Activated naive CD8-positive, alpha-beta T cell treated with anti-CD3 and anti-CD28 coated beads for 36 hours (primary cell): ENCODE measurements around the gene POPDC2. TPM values are rescaled to one million over a fixed set of nuclear protein-coding genes. Genes with fewer than 3 reads are reported as not detected.
"Not testable (repeated sequence)": the region's sequence is repeated elsewhere in the genome, so short reads cannot be mapped to it uniquely, and the experiment has no call there.

Experiments
- DNase-seq: peaks from one replicate; pipeline ENCODE4 v3.0.0; 2021
- H3K27ac Mint-ChIP-seq: one replicate; pipeline ENCODE4 v1.8.0; 2022; ENCODE audit warnings: mild to moderate bottlenecking, moderate library complexity, mixed read lengths
- H3K27me3 Mint-ChIP-seq: one replicate; pipeline ENCODE4 v1.8.0; 2022; ENCODE audit warnings: mild to moderate bottlenecking, mixed read lengths
- H3K36me3 Mint-ChIP-seq: one replicate; pipeline ENCODE4 v1.8.0; 2021; ENCODE audit warnings: mild to moderate bottlenecking, mixed read lengths
- H3K4me1 Mint-ChIP-seq: one replicate; pipeline ENCODE4 v1.8.0; 2021; ENCODE audit warnings: mixed read lengths
- H3K4me3 Mint-ChIP-seq: one replicate; pipeline ENCODE4 v1.8.0; 2022; ENCODE audit warnings: mild to moderate bottlenecking, moderate library complexity, mixed read lengths
- H3K9me3 Mint-ChIP-seq: one replicate; pipeline ENCODE4 v1.8.0; 2022; ENCODE audit warnings: mixed read lengths
- total RNA-seq, 2 experiments: library from RNA; stranded (reverse); gene quantifications; one replicate each; pipeline ENCODE4 v1.2.3, GENCODE V29; 2021

Gene POPDC2, protein sequence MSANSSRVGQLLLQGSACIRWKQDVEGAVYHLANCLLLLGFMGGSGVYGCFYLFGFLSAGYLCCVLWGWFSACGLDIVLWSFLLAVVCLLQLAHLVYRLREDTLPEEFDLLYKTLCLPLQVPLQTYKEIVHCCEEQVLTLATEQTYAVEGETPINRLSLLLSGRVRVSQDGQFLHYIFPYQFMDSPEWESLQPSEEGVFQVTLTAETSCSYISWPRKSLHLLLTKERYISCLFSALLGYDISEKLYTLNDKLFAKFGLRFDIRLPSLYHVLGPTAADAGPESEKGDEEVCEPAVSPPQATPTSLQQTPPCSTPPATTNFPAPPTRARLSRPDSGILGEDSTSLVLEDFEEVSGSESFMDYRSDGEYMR
- total RNA-seq, result 1 to 10 TPM; 1.6 to 2.0 TPM

GRCh38 chr3:119660474-119661440 lies at the start of gene POPDC2:
TSS of gene POPDC2 (minus strand) at chr3:119660589. CDS start at chr3:119660423, 166 bp downstream.
- Mint-ChIP-seq H3K9me3 (no peaks in the 10 kb centered on the region), H3K4me1 (peaks cover 7% of the 10 kb centered on the region), H3K27me3 (no peaks in the 10 kb centered on the region), H3K4me3 (no peak within 1 kb of the TSS), H3K36me3 (peaks cover 5% of the 10 kb centered on the region), H3K27ac (no peak within 1 kb of the TSS)
- no peak for DNase-seq

DNA sequence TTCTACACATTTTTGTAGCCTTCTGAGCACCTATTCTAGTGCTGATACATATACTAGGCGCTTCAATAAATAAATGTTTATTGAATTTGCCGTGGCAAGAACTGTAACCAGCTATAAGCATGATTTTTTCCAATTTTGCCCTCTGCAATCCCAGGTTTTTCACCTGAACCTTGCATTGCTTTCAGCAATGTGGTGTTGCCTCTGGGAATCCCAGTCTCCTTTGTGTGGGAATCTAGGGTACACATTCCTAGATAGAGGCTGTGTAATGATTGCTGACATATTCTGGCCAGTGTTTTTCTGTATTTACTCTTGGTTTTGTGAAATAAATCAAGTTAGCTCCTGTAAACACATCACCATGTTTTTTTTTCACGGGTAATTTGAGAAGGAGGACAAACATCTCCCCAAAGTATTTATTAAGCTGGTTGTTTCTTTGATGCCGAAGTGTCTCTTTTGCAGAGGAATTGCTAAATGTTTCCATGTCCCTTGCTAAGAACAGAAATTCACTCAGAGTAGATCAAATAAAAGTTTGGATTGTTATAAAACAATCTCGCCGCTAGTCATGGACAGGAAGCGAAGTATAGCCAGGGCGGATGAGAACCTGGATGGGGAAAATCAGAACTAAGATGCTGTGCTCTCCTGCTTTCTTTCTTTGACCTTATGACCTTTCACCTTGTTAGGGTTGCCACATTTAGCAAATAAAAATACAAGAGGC lies 43.6 kb upstream of the POPDC2 start:
- H3K36me3 Mint-ChIP-seq, result peaks cover 13% of the 10 kb centered on the region
- H3K4me3 Mint-ChIP-seq, result peak overlapping the region; percentile 74
- H3K9me3 Mint-ChIP-seq, result peaks cover 12% of the 10 kb centered on the region
- no peak overlapping the region for H3K27ac Mint-ChIP-seq
- no peak for DNase-seq
- peaks cover 9% of the 10 kb centered on the region for H3K27me3 Mint-ChIP-seq
- H3K4me1 Mint-ChIP-seq, result peaks cover 34% of the 10 kb centered on the region

GRCh38 chr3:119702530-119703527 lies 42.4 kb upstream of the POPDC2 start, which contains the start of gene CFAP91:
TSS of gene CFAP91 (plus strand) at chr3:119703022. CDS start at chr3:119703099, 77 bp downstream.
- peaks cover 34% of the 10 kb centered on the region for H3K4me1 Mint-ChIP-seq
- H3K27ac Mint-ChIP-seq, result peak within 1 kb of the TSS; percentile 16
- H3K4me3 Mint-ChIP-seq, result peak within 1 kb of the TSS; percentile 74
- peak; percentile 84 for DNase-seq
- peaks cover 13% of the 10 kb centered on the region for H3K36me3 Mint-ChIP-seq
- H3K27me3 Mint-ChIP-seq, result peaks cover 9% of the 10 kb centered on the region
- H3K9me3 Mint-ChIP-seq, result peaks cover 12% of the 10 kb centered on the region

- peaks cover 12% of the 10 kb centered on the region for H3K9me3 Mint-ChIP-seq
- no peak for DNase-seq
- H3K27me3 Mint-ChIP-seq, result peaks cover 9% of the 10 kb centered on the region
- peak overlapping the region; percentile 95 for H3K27ac Mint-ChIP-seq
- peaks cover 13% of the 10 kb centered on the region for H3K36me3 Mint-ChIP-seq
- peaks cover 34% of the 10 kb centered on the region for H3K4me1 Mint-ChIP-seq
- H3K4me3 Mint-ChIP-seq, result peak overlapping the region; percentile 22
Measured at GRCh38 chr3:119700920-119701734, 40.7 kb upstream of the POPDC2 start.

DNA sequence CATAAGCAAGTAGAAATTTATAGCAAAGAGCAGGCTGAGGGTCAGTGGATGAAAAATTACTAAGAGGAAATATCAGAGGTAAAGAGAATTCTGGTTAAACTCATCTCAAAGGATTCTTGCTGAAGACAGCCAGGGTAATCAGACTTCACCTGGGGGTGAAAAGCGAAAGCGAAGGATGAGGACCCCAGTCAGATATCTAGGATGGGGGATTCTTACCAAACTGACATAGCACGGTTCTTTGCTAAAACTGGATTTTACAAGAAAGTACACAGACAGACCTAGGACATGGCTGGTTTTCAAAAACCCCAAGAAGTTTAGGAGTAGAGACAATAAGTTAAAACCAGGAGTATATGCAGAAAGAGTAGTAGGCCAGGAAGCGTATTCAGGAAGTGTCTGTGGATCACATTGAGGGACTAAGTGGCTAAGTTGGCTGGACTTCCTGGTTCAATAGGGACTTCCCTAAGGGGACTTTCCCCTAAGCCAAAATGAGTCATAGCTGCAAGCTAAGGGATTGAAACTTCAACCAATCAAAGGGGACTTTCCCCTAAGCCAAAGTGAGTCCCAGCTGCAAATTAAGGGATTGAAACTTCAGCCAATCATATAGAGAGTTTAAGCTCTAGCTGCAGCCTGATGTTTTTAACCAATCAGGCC lies 40.0 kb upstream of the POPDC2 start:
- Mint-ChIP-seq H3K9me3 (peaks cover 12% of the 10 kb centered on the region), H3K27me3 (peaks cover 9% of the 10 kb centered on the region), H3K27ac (peak overlapping the region; percentile 95), H3K4me1 (peaks cover 34% of the 10 kb centered on the region), H3K36me3 (peaks cover 13% of the 10 kb centered on the region), H3K4me3 (peak overlapping the region; percentile 22)
- DNase-seq, result peak; percentile 36

GRCh38 chr3:119697394-119697793 lies 37.0 kb upstream of the POPDC2 start:
- Mint-ChIP-seq H3K36me3 (peaks cover 11% of the 10 kb centered on the region), H3K4me3 (no peak overlapping the region), H3K4me1 (peaks cover 28% of the 10 kb centered on the region), H3K9me3 (peaks cover 12% of the 10 kb centered on the region), H3K27me3 (no peaks in the 10 kb centered on the region), H3K27ac (no peak overlapping the region)
- no peak for DNase-seq

DNA sequence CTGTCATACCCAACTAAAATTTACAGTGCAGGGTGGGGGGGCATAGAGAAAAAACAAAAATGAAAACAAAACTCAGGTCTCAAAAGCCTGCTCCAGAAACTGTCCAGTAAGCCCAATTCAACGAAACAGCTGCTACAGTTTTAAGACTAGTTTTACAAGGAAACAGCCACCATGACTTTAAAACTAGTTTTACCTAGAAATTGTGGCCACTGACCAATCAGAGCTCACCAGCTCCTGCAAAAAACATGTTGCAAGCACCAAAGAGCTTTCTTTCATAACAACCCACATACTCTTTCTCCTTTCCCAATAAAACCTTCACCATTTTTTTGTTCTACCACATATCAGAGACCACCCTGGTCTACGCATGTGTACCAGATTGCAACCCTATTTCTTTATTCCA lies 35.1 kb upstream of the POPDC2 start:
- Mint-ChIP-seq H3K27ac (no peak overlapping the region), H3K9me3 (peaks cover 5% of the 10 kb centered on the region), H3K27me3 (peaks cover 6% of the 10 kb centered on the region), H3K4me1 (peaks cover 11% of the 10 kb centered on the region), H3K36me3 (peaks cover 3% of the 10 kb centered on the region), H3K4me3 (no peak overlapping the region)
- DNase-seq, result no peak

- Mint-ChIP-seq H3K4me1 (no peaks in the 10 kb centered on the region), H3K27ac (no peak overlapping the region), H3K36me3 (no peaks in the 10 kb centered on the region), H3K27me3 (peaks cover 12% of the 10 kb centered on the region), H3K4me3 (no peak overlapping the region), H3K9me3 (peaks cover 5% of the 10 kb centered on the region)
- no peak for DNase-seq
Measured at GRCh38 chr3:119690043-119690656, 29.8 kb upstream of the POPDC2 start.

DNA sequence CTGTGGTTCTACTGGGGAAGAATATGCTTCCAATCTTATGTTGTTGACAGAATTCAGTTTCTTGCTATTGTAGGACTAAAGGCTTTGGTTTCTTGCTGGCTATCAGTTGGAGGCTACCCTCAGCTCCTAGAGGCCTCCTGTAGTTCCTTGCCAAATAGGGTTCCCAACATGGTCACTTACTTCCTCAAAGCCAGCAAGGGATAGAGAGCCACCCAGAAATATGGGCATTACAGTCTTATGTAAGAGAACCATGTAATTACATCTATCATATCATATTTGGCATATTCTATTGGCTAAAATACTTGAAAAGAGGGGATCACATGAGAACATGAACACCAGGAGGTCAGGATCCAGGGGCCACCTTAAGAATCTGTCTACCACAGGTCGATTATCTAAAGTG lies 23.0 kb upstream of the POPDC2 start:
- Mint-ChIP-seq H3K9me3 (peaks cover 5% of the 10 kb centered on the region), H3K36me3 (no peaks in the 10 kb centered on the region), H3K27ac (no peak overlapping the region), H3K4me1 (no peaks in the 10 kb centered on the region), H3K27me3 (peaks cover 5% of the 10 kb centered on the region), H3K4me3 (no peak overlapping the region)
- DNase-seq, result no peak

DNA sequence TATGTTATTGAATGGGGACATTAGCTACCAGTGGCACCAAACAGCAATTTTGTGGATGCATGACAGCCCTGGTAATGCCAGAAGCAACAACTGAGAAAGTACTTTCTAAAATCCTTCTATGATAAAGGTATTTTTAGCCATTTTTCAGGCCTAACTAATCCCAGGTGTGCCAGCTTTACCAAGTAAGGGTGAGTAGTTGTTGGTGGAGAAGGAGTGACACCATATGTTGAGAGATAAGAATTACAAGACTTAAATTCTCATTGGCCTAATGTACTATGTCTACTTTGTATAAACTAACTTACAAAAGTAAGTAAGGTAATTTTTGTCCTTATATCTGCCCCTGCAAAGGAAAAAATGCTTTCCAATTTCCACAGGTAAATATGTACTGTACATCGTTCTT lies 20.9 kb upstream of the POPDC2 start:
- no peaks in the 10 kb centered on the region for H3K9me3 Mint-ChIP-seq
- DNase-seq, result no peak

GRCh38 chr3:119679874-119680273 lies 19.5 kb upstream of the POPDC2 start:
- H3K36me3 Mint-ChIP-seq, result peaks cover 19% of the 10 kb centered on the region
- no peaks in the 10 kb centered on the region for H3K9me3 Mint-ChIP-seq
- H3K27me3 Mint-ChIP-seq, result peaks cover 2% of the 10 kb centered on the region
- DNase-seq, result no peak
- no peak overlapping the region for H3K4me3 Mint-ChIP-seq
- no peak overlapping the region for H3K27ac Mint-ChIP-seq
- H3K4me1 Mint-ChIP-seq, result peaks cover 25% of the 10 kb centered on the region

More for the DNA sequence above, 20.9 kb upstream of the POPDC2 start:
- Mint-ChIP-seq H3K4me1 (peaks cover 11% of the 10 kb centered on the region), H3K27me3 (peaks cover 5% of the 10 kb centered on the region), H3K27ac (no peak overlapping the region), H3K4me3 (no peak overlapping the region), H3K36me3 (peaks cover 6% of the 10 kb centered on the region)

DNA sequence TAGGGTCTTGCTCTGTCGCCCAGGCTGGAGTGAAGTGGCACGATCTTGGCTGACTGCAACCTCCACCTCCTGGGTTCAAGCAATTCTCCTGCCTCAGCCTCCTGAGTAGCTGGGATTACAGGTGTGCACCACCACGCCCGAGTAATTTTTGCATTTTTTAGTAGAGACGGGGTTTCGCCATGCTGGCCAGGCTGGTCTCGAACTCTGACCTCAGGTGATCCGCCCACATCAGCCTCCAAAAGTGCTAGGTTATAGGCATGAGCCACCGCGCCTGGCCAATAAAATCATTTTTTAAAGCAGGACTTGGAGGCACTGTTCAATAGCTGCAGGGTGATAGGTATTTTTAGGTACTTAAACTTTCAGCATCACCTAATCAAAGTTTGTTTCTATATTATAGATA lies 17.8 kb upstream of the POPDC2 start:
- H3K27ac Mint-ChIP-seq, DNase-seq, H3K27me3 Mint-ChIP-seq, H3K4me3 Mint-ChIP-seq, H3K9me3 Mint-ChIP-seq: not testable (repeated sequence)
- Mint-ChIP-seq H3K36me3 (peaks cover 22% of the 10 kb centered on the region), H3K4me1 (peaks cover 29% of the 10 kb centered on the region)
